Smooth muscle cell (in vitro differentiated cells): ENCODE measurements around the gene AHCYL1. TPM values are rescaled to one million over a fixed set of nuclear protein-coding genes. Genes with fewer than 3 reads are reported as not detected.

Experiments
- DNase-seq: peaks from one replicate; lab custom pipeline; 2025; ENCODE audit not compliant: unreplicated experiment; lab: John Stamatoyannopoulos, UW
- H2AFZ ChIP-seq: fragments of 200-600 bp; sonication (generic); 2 replicates; pipeline ENCODE4 v1.6.0; 2016; ENCODE audit warnings: antibody characterized with exemption, low read depth, mild to moderate bottlenecking
- H3F3A ChIP-seq: fragments of 200-600 bp; sonication (generic); 2 replicates; pipeline ENCODE4 v1.6.0; 2017; ENCODE audit warnings: antibody characterized with exemption, low read depth
- H3K27ac ChIP-seq: fragments of 200-600 bp; sonication (generic); 2 replicates; pipeline ENCODE4 v1.5.1; 2016; ENCODE audit warnings: low read depth, mild to moderate bottlenecking
- H3K27me3 ChIP-seq: fragments of 200-600 bp; sonication (generic); 2 replicates; pipeline ENCODE4 v1.6.1; 2016; ENCODE audit warnings: low read depth, mild to moderate bottlenecking
- H3K36me3 ChIP-seq: fragments of 200-600 bp; sonication (generic); 2 replicates; pipeline ENCODE4 v1.5.1; 2016; ENCODE audit warnings: low read depth
- H3K4me1 ChIP-seq: fragments of 200-600 bp; sonication (generic); 2 replicates; pipeline ENCODE4 v1.5.1; 2016; ENCODE audit warnings: low read depth
- H3K4me2 ChIP-seq: fragments of 200-600 bp; sonication (generic); 2 replicates; pipeline ENCODE4 v1.6.0; 2016; ENCODE audit warnings: mild to moderate bottlenecking
- H3K4me3 ChIP-seq: fragments of 200-600 bp; sonication (generic); 2 replicates; pipeline ENCODE4 v1.5.1; 2016; ENCODE audit warnings: mild to moderate bottlenecking
- H3K79me2 ChIP-seq: fragments of 200-600 bp; sonication (generic); 2 replicates; pipeline ENCODE4 v1.6.0; 2016; ENCODE audit warnings: low read depth, mild to moderate bottlenecking
- H3K9ac ChIP-seq: fragments of 200-600 bp; sonication (generic); 2 replicates; pipeline ENCODE4 v1.6.0; 2016; ENCODE audit warnings: low read depth
- H3K9me3 ChIP-seq: fragments of 200-600 bp; sonication (generic); replicated peaks from 2 replicates; pipeline ENCODE4 v1.5.1; 2016; ENCODE audit warnings: low read depth
- H4K20me1 ChIP-seq: fragments of 200-600 bp; sonication (generic); 2 replicates; pipeline ENCODE4 v1.6.0; 2016; ENCODE audit warnings: low read depth
- WGBS: methylation state at CpG from one replicate; pipeline ENCODE4 v1.1.7; 2016; ENCODE audit warnings: low lambda C conversion rate; 5-methylcytosine and 5-hydroxymethylcytosine counted together
- polyA plus RNA-seq: library from polyadenylated mRNA; unstranded; fragments of >200 nt; fragmentation: Nextera tagmentation; extraction: Ambion mirVana; gene quantifications from 2 replicates; pipeline ENCODE4 v1.2.1, GENCODE V29; 2016
- total RNA-seq: library from RNA; depleted of rRNA; stranded (reverse); fragments of >200 nt; gene quantifications from 2 replicates; pipeline ENCODE4 v1.2.3, GENCODE V29; 2014
- TF ChIP-seq, protein P1 (sequence below): fragments of 200-600 bp; sonication (generic); IDR thresholded peaks from 2 replicates; pipeline ENCODE4 v1.5.1; 2017; ENCODE audit warnings: borderline replicate concordance, mild to moderate bottlenecking, antibody characterized with exemption; ENCODE audit not compliant: insufficient read depth, poor library complexity, severe bottlenecking

AHCYL1 gene
- total and polyA plus RNA-seq, 2 experiments from 2014 or later: 79.5 to 144 TPM

DNA sequence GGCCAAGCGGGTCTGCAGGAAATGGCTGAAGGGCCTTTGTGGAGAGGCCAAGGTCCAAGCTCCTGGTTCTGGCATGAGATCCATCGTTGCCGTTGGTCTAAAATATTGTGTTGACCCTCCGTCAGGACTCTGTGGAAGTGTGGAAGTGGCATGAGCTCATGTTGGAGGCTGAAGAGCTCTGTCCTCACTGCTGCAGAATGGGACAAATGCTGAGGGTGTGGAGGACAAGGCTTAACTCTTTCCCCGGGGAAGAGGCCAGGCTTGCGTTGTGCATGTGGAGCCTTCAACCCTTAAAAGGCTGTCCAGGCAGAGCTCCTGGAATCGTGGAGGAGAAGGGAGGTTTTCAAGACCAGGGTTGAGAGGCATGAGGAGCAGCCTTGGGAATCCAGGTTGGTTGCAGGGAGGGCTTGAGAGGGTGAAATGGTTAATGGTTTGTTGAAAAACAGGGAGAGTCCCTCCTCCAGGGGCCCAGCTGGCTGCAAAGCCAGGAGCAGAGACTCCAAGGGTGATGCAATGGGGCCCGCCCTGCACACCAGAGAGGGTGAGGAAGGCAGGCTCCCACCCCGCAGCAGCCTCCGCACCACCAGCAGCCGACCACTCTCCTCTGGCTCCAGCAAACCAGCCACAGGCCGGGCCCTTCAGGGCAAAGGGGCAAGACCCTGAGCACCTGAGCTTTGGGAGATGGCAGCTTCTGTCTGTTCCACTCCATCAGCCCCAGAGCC lies 6.7 kb upstream of the AHCYL1 start:
- H3K4me2 ChIP-seq: no peak overlapping the region
- H3K4me3 ChIP-seq: no peak overlapping the region
- no peak for DNase-seq
- H3K9ac ChIP-seq: no peak overlapping the region
- no peaks in the 10 kb centered on the region for H3K36me3 ChIP-seq
- no peak overlapping the region for H2AFZ ChIP-seq
- TF ChIP-seq, protein P1, sequence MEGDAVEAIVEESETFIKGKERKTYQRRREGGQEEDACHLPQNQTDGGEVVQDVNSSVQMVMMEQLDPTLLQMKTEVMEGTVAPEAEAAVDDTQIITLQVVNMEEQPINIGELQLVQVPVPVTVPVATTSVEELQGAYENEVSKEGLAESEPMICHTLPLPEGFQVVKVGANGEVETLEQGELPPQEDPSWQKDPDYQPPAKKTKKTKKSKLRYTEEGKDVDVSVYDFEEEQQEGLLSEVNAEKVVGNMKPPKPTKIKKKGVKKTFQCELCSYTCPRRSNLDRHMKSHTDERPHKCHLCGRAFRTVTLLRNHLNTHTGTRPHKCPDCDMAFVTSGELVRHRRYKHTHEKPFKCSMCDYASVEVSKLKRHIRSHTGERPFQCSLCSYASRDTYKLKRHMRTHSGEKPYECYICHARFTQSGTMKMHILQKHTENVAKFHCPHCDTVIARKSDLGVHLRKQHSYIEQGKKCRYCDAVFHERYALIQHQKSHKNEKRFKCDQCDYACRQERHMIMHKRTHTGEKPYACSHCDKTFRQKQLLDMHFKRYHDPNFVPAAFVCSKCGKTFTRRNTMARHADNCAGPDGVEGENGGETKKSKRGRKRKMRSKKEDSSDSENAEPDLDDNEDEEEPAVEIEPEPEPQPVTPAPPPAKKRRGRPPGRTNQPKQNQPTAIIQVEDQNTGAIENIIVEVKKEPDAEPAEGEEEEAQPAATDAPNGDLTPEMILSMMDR: no peak
- no peaks in the 10 kb centered on the region for H3K4me1 ChIP-seq
- no peaks in the 10 kb centered on the region for H3K79me2 ChIP-seq
- H3K27ac ChIP-seq: no peak overlapping the region
- no peaks in the 10 kb centered on the region for H3K9me3 ChIP-seq
- H4K20me1 ChIP-seq: no peaks in the 10 kb centered on the region
- 88% methylated on average over 12 of the region's 12 CpGs for WGBS
- no peaks in the 10 kb centered on the region for H3K27me3 ChIP-seq
- H3F3A ChIP-seq: no peaks in the 10 kb centered on the region

DNA sequence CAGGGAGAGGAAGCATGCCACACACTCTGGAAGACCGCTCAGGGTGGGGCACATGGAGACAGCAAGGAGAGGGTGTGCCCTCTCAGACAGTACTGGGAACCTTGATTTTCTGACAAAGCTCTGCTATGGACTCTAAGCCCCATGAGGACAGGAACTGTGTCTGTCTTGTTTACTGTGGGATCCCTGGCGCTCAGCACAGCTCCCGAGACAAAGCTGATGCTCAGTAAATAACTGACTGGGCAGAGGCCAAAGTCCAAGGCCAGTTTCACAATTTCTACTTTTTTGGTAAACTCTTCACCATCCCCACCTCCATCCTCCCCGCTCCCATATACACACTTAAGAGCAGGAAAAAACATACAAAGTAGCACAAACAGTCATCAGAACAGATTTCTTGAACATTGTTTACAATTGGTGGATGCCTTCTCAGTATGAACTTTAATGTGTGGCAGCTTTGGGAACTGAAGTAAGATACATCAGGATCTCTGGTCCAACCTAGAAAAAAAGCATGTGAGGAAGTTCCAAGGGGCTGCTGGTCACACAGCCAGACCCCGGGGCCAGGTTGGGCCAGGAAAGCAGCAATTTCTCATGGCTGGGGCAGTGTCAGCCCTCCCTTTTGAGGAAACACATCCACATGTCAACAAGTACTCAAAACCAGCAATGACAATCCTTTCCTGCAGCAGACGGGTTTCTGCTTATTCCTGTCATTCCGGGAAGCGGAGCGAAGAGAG lies 5.6 kb upstream of the AHCYL1 start:
- TF ChIP-seq, protein P1: no peak
- H3K27ac ChIP-seq: no peak overlapping the region
- H4K20me1 ChIP-seq: no peaks in the 10 kb centered on the region
- no peaks in the 10 kb centered on the region for H3K27me3 ChIP-seq
- no peaks in the 10 kb centered on the region for H3K36me3 ChIP-seq
- no peaks in the 10 kb centered on the region for H3K4me1 ChIP-seq
- H3F3A ChIP-seq: peaks cover 6% of the 10 kb centered on the region
- no peak overlapping the region for H2AFZ ChIP-seq
- H3K4me2 ChIP-seq: no peak overlapping the region
- H3K9ac ChIP-seq: no peak overlapping the region
- no peaks in the 10 kb centered on the region for H3K79me2 ChIP-seq
- 84% methylated on average over 9 of the region's 9 CpGs for WGBS
- no peak overlapping the region for H3K4me3 ChIP-seq
- no peaks in the 10 kb centered on the region for H3K9me3 ChIP-seq
- DNase-seq: no peak

DNA sequence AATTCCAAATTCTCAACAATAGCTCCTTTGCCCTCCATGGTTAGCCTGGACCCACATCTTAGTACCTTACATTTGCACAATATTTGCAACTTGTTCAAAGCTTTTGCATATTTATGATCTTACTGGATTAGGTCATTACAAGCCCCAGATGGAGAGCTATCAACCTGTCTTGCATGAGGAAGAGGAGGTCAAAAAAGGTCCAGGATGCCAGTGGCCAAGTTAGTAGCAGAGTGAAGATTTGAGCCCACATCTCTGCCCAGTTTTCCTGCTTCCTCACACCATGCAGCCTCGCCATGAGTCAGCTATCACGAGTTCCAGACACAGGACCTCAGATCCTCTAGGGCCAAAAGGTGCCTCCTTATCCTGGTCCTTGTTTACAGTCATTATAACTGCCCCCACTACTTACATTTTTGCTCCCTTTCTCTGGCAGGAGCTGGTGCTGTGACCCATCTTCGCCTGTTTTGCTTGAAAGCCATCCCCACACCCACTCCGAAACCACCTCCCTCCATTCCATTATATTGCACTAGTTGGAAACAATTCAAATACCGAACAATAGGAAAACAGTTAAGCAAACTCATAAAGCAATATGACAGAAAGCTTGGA lies 5.0 kb upstream of the AHCYL1 start:
- Histone ChIP-seq H3K27ac (no peak overlapping the region), H3K4me2 (no peak overlapping the region), H3K9me3 (no peaks in the 10 kb centered on the region), H3K4me1 (no peaks in the 10 kb centered on the region), H3K79me2 (no peaks in the 10 kb centered on the region), H3K36me3 (no peaks in the 10 kb centered on the region), H3F3A (peaks cover 8% of the 10 kb centered on the region), H3K4me3 (no peak overlapping the region), H3K27me3 (no peaks in the 10 kb centered on the region), H2AFZ (no peak overlapping the region), H4K20me1 (no peaks in the 10 kb centered on the region), H3K9ac (no peak overlapping the region)
- TF ChIP-seq, protein P1: no peak
- DNase-seq: no peak
- WGBS: 48% methylated on average over 5 of the region's 5 CpGs
